GM19240 (cell line): ENCODE data around the gene DOCK3.
"Not testable (repeated sequence)": the region's sequence is repeated elsewhere in the genome, so short reads cannot be mapped to it uniquely, and the experiment has no call there.

Experiments
- DNase-seq: peaks from one replicate; pipeline ENCODE4 v3.0.0; 2011; ENCODE audit warnings: low spot score; ENCODE audit not compliant: insufficient read length

Gene DOCK3

DNA sequence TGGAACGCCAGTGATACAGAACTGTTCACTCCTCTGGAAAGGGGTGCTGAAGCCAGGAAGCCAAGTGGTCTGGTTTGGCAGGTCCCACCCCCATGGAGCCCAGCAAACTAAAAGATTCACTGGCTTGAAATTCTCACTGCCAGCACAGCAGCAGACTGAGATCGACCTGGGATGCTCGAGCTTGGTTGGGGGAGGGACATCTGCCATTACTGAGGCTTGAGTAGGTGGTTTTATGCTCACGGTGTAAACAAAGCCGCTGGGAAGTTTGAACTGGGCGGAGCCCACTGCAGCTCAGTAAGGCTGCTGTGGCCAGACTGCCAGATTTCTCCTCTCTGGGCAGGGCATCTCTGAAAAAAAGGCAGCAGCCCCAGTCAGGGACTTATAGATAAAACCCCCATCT lies 417.4 kb downstream of the DOCK3 start:
- DNase-seq: not testable (repeated sequence)

DNA sequence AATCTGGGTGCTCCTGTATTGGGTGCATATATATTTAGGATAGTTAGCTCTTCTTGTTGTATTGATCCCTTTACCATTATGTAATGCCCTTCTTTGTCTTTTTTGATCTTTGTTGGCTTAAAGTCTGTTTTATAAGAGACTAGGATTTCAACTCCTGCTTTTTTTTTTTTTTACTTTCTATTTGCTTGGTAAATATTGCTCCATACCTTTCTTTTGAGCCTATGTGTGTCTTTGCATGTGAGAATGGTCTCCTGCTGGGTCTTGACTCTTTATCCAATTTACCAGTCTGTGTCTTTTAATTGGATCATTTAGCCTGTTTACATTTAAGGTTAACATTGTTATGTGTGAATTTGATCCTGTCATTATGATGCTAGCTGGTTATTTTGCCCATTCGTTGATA lies 420.1 kb downstream of the DOCK3 start:
- not testable (repeated sequence) for DNase-seq

GRCh38 chr3:51099794-51100535 lies 425.2 kb downstream of the DOCK3 start:
- DNase-seq: no peak

DNA sequence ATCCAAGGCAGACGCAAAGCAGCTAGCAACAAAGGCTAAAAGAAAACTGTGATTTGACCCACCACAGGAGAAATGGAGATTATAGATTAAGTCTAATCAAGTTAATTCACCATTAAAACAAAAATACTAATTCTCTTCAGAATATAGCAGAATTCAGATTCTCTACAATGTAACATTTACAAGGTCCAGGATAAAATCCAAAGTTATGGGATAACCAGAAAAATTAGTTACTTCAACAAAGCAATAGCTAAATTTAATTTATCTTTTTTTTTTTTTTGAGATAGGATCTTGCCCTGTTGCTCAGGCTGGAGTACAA lies 425.8 kb downstream of the DOCK3 start:
- DNase-seq: no peak

- no peak for DNase-seq
These were observed 427.7 kb downstream of the DOCK3 start for GRCh38 chr3:51102396-51102795.

- DNase-seq: no peak
These were observed 431.6 kb downstream of the DOCK3 start for GRCh38 chr3:51106242-51106876.

GRCh38 chr3:51110586-51110985 lies 435.9 kb downstream of the DOCK3 start:
- DNase-seq: no peak

DNA sequence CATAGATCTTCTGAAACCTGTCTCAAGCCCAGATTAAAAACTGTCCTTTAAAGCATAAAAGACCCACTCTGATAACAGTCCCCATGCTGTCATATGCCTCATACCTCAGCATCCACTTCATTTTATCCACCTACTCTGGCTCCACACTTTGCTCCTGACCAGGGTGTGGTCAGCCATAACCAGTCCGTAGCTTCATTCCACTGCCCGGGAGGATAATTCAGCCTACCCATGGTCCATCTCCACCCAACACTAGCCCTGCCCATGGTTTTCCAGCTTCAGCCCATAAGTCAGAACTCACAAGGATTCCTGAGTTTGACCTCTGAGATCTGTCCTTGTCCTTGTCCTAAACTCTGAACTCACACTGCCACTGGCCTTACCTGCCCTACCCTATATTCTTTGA lies 448.2 kb downstream of the DOCK3 start:
- DNase-seq: no peak

- no peak for DNase-seq
These were observed 448.8 kb downstream of the DOCK3 start for GRCh38 chr3:51123531-51123930.

- not testable (repeated sequence) for DNase-seq
These were observed 456.9 kb downstream of the DOCK3 start for GRCh38 chr3:51131607-51132006.

- DNase-seq: no peak
These were observed 463.0 kb downstream of the DOCK3 start for GRCh38 chr3:51137715-51138114.

DNA sequence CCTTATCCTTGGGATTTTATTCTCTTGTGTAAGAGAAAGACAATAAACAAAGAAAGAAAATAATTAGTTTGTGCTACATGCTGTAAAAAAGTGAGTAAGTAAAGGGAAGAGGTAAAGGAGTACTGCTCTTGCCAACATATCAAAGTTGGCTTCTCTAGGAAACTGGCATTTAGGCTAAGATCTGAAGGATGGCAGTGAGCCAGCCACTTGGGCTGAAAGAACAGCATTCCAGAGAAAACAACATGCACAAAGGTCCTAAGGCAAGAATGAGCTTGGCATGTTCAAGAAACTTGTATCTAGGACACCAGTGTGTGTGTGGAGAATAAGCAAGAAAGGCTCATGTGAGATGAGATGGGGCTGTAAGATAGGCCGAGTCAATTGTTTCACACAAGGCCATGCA lies 464.9 kb downstream of the DOCK3 start:
- DNase-seq: no peak

DNA sequence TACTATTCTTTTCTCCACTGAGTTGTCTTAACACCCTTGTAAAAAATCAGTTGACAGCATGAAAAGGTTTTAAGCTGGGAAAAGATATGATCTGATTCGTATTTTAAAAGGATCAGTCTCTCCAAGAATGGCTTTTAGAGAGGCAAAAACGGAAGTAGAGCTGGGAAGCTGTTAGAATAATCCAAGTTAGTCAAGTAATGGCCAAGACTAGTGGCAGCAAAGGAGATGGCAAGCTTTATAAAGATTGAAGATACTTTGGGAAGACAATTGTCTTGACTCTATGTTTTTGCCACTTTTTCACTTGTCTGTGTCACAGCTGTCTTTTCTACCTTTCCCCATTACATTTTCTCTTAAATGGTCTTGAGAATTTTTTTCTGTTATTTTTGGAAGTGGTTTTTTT lies 466.8 kb downstream of the DOCK3 start:
- DNase-seq: no peak

GRCh38 chr3:51145811-51146585 lies 471.3 kb downstream of the DOCK3 start:
- DNase-seq: no peak

- DNase-seq: no peak
These were observed 472.1 kb downstream of the DOCK3 start for GRCh38 chr3:51146781-51147180.

GRCh38 chr3:51156147-51156546 lies 481.4 kb downstream of the DOCK3 start:
- no peak for DNase-seq

GRCh38 chr3:51163051-51163450 lies 488.3 kb downstream of the DOCK3 start:
- DNase-seq: no peak

DNA sequence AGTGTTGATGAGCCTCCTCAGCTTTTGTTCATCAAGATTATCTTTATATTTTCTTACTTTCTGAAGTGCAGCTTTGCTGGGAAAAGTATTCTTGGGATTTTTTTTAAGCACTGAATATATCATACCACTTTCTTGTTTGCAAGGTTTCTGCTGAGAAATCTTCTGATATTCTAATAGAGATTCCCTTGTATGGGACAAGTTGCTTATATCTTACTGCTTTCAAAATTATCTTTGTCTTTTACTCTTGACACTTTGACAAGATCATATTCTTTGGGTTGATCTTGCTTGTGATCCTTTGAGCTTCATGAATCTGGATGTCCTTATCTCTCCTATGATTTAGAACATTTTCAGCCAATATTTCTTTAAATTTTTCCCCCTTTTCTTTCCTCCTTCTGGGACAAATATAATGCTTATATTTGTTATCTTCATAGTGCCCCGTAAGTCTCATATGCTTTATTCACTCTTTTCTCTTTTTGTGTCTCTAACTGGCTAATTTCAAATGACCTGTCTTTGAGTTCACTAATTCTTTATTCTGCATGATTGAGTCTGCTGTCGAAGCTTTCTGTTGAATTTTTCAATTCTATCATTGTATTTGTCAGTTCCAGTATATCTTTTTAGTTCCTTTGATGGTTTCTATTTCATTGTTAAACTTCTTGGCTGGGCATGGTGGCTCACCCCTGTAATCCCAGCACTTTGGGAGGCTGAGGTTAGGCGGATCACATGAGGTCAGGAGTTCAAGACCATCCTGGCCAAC lies 499.0 kb downstream of the DOCK3 start:
- DNase-seq: no peak

DNA sequence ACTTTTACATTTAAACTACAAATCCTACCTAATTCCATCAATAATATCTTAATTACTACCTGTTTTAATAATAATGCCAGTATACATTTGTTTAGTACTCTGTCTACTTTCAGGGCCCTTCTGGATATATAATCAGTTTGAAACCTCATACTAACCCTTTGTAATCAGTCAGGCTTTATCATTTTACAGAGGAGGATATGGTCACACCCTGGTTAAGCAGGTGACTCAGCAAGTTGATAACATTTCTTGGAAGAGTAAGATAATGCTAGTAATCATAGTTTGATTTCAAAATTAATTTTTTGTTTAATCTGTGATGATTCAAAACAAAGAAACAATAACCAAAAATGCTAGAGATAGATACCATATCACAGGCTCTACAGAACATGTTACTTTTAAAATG lies 502.2 kb downstream of the DOCK3 start:
- no peak for DNase-seq

GRCh38 chr3:51186446-51186845 lies 511.7 kb downstream of the DOCK3 start:
- DNase-seq: not testable (repeated sequence)

DNA sequence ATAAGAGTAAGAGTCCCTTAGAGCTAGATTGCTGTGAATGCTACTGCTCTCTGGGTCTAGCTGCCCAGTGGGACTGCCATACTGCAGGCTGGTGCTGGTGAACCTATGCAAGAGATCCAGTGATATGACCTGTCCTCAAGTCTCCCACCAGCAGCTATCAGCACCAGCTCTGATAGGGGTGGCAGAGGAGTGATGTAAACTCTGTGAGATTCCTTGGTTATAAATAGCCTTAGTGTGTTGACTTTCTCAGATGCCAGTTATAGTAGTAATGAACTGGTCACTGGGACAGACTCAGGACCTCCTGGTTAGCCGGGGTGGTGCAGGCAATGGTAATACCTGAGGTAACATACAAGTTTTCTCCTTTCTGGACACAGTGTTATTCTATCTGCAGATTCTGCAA lies 515.5 kb downstream of the DOCK3 start:
- DNase-seq: no peak

DNA sequence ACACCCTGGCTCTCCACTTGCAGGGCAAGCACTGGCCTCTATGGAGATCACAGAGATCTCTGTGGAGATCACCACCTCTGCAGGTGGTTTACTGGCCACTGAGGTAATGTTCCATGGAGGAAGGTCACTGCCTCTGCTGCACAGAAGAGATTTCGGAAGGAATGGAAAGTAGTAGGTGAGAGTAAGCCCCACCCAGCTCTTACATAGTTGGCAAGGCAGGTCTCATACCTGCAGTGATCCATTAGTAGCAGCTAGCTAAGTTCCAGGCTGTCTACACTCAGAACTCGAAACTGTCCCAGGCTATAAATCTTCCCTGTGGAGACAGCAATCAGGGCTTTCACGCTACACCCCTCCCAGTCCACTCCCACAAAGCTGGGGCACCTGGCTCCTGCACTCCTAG lies 516.1 kb downstream of the DOCK3 start:
- DNase-seq: no peak
